GM18517 (cell line): ENCODE measurements around the gene CMA1.
A peak's percentile ranks its signal among the peaks of the same experiment; 100 is the strongest.
"Not testable (repeated sequence)": the region's sequence is repeated elsewhere in the genome, so short reads cannot be mapped to it uniquely, and the experiment has no call there.

Source experiments
- ATAC-seq: cut with Tn5 transposase; IDR thresholded peaks from one replicate; pipeline ENCODE4 v1.9.1; 2021; ENCODE audit warnings: mild to moderate bottlenecking, moderate library complexity; ENCODE audit not compliant: unreplicated experiment

Gene CMA1, protein sequence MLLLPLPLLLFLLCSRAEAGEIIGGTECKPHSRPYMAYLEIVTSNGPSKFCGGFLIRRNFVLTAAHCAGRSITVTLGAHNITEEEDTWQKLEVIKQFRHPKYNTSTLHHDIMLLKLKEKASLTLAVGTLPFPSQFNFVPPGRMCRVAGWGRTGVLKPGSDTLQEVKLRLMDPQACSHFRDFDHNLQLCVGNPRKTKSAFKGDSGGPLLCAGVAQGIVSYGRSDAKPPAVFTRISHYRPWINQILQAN

GRCh38 chr14:24508155-24508840 is at the start of gene CMA1:
Gene CMA1 (minus strand): TSS chr14:24508265. CDS start chr14:24508235, 30 bp downstream.
- ATAC-seq: no peak

- no peak for ATAC-seq
Observed at GRCh38 chr14:24556756-24557155, 48.7 kb upstream of the CMA1 start.

DNA sequence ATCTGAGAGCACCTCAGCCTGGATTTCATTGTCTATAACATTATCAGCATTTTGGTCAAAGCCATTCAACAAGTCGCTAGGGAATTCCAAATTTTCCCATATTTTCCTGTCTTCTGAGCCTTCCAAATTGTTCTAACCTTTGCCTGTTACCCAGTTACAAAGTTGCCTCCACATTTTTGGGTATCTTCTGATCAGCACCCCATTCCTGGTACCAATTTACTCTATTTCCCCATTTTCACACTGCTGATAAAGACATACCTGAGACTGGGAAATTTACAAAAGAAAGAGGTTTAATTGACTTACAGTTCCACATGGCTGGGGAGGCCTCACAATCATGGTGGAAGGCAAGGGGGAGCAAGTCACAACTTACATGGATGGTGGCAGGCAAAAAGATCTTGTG is 41.0 kb upstream of the CMA1 start:
- not testable (repeated sequence) for ATAC-seq

DNA sequence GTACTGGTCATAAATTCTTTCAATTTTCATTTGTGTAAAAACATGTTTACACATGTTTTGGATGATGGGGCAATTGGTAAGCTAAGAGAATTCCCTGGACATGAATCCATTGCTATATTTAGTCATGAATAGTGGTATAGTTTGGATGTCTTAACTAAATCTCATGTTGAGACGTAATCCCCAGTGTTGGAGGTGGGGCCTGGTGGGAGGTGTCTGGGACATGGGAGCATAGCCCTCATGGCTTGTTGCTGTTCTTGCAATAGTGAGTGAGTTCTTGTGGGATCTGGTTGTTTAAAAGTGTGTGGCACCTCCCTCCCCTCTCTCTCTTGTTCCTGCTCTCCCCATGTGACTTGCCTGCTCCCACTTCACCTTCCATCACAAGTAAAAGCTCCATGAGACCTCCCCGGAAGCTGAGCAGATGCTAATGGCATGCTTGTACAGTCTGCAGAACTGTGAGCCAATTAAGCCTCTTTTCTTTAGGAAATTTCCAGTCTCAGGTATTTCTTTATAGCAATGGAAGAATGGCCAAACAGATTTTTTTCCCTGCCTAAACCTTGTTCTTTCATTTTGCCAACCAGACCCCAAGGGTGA is 34.4 kb upstream of the CMA1 start:
- no peak for ATAC-seq

GRCh38 chr14:24535737-24536136 is 27.7 kb upstream of the CMA1 start:
- no peak for ATAC-seq

- no peak for ATAC-seq
Observed at GRCh38 chr14:24534286-24534685, 26.2 kb upstream of the CMA1 start.

GRCh38 chr14:24525877-24526620 is 18.0 kb upstream of the CMA1 start:
- ATAC-seq: not testable (repeated sequence)

- ATAC-seq: no peak
Observed at GRCh38 chr14:24518851-24519250, 10.8 kb upstream of the CMA1 start.

GRCh38 chr14:24514209-24514608 is 6.1 kb upstream of the CMA1 start:
- no peak for ATAC-seq

DNA sequence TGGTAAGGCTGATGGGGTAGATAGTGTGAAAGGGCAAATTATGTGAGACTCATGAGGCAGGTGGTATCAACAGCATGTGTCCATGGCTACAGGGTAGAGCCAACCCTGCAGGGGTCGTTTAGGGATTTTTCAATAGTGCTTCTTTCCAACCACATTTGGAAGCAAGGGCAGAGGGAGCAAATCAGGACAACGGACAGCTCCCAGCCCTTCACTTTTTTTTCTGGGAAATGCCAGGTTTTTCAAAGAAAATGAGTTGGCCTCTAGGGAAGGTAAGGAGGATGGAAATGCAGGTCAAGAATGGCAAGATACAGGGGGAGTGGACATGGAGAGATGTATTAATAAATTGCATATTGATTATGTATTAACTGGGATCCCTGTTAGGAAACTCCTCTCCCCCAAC is 4.9 kb upstream of the CMA1 start:
- ATAC-seq: no peak

GRCh38 chr14:24506443-24506842 is 1.6 kb downstream of the CMA1 start:
- no peak for ATAC-seq

DNA sequence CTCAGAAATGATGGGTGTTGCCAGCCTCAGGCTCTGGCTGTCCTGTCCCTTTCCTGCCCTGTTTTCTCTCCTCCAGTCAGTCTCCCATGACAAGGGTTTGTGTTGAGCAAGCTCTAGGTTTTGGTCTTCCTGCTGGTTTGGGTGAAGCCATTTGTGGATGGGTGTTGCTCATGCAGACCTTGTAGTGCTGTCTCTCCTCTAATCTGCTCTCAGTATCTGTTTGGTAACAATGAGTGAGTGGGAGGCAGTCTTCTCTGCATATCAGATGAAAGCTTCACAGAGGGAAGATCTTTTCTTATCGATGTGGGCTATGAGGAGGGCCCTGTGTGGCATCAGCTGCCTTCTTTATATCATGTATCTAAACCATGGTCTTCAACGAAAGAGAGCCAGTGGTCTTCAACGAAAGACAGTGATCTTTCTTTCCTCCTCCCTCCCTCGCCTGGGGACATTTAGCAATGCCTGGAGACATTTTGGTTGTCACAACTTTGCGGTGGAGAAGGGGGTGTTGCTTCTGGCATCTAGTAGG is 3.6 kb downstream of the CMA1 start:
- ATAC-seq: no peak

DNA sequence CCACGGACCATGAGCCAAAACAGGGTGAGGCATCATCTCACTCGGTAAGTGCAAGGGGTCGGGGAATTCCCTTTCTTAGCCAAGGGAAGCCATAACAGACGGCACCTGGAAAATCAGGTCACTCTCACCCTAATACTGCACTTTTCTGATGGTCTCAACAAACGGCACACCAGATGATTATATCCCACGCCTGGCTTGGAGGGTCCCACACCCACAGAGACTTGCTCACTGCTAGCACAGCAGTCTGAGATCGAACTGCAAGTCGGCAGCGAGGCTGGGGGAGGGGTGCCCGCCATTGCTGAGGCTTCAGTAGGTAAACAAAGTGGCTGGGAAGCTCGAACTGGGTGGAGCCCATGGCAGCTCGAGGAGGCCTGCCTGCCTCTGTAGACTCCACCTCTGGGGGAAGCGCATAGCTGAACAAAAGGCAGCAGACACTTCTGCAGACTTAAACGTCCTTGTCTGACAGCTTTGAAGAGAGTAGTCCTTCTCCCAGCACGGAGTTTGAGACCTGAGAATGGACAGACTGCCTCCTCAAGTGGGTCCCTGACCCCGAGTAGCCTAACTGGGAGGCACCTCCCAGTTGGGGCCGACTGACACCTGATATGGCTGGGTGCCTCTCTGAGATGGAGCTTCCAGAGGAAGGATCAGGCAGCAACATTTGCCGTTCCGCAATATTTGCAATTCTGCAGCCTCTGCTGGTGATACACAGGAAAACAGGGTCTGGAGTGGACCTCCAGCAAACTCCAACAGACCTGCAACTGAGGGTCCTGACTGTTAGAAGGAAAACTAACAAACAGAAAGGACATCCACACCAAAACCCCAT is 16.3 kb downstream of the CMA1 start:
- not testable (repeated sequence) for ATAC-seq

DNA sequence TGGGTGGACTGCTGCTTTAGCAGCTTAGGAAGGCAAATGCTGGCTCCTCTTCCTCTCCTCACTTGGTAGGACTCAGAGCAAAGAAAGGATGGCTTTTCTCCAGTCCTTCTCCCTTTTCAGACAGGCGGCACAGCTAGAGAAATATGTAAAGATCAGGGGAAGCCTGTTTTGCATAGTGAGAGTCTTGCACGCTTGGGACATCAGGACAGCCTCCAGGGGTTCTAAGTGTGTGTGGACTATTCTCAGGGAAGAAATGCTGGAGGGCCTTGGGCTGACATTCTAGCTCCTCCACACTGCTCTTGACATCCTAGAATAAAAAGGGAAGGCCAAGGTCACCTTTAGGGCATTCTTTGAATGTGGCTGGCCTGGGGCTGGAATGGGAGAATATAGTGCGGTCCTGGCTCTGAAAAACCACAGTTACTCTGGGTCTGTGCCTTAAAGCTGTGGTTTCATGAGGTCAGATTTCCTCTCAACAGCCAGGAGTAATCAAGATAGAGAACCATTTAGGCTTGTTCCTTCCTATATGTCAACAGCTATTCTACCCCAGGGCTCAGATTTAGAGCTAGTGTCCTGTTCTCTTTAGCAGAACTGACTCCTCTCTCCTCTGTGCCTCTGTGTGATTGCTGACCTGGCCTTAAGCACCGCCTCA is 24.3 kb downstream of the CMA1 start:
- ATAC-seq: no peak

DNA sequence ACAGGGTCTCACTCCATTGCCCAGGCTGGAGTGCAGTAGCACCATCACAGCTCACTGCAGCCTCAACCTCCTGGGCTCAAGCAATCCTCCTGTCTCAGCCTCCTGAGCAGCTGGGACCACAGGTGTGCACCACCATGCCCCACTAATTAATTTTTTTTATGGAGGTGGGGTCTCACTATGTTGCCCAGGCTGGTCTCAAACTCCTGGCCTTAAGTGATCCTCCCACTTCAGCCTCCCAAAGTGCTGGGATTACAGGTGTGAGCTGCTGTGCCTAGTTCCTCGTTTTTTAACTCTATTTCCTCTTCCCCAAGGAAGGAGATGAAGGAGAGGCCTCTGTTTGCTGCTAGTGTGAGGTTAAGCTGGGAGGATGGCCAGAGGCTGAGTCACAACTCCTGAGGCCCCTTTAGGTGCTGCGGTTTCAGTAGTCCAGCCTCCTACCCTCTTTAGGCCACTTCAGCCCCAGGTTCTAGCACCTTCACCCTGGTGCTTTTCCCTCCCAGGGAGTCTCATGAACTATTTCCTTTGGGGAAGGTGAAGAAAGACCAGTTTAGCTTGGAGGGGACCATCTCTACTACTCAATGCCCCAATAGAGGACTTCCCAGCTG is 25.3 kb downstream of the CMA1 start:
- not testable (repeated sequence) for ATAC-seq

- ATAC-seq: peak; percentile 80
Observed at GRCh38 chr14:24481622-24482324, 26.3 kb downstream of the CMA1 start.

DNA sequence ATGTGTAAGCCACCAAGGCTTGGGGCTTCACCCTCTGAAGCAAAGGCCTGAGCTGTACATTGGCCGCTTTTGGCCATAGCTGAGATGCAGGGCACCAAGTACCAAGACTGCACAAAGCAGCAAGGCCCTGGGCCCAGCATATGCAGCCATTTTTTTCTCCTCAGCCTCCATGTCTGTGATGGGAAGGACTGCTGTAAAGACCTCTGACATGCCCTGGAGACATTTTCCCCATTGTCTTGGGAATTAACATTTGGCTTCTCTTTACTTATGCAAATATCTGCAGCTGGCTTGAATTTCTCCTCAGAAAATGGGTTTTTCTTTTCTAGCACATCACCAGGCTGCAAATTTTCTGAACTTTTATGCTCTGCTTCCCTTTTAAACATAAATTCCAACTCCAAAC is 28.1 kb downstream of the CMA1 start:
- ATAC-seq: not testable (repeated sequence)

DNA sequence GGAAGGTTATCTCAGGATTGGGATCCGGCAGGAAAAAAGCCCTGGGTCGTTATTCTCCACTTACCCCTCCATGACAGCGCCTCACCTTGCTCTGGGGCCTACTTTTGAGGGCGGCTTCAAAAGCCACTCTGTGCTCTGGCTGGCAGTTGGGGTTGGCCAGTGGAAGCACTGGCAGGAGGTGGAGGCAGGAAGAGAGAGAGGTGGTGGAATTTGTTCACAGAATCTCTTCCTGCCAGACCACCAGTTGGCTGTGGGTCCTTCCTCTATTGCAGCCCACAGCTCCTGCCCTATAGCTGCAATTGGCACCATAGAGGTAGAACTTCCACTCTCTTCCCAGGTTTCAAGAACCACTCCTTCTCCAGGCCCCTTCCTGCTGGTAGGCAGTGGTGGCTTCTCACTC is 32.8 kb downstream of the CMA1 start:
- ATAC-seq: no peak

- no peak for ATAC-seq
Observed at GRCh38 chr14:24473211-24473610, 34.9 kb downstream of the CMA1 start.
